SK-N-MC (cell line): ENCODE data around the gene ALKBH5.

Experiments used
- DNase-seq: peaks from one replicate; pipeline ENCODE4 v3.0.0-alpha.2; 2011; ENCODE audit warnings: low read depth, low spot score
- H3K27ac ChIP-seq: fragments of 200-600 bp; sonication (generic); 2 replicates; pipeline ENCODE4 v1.5.1; 2016; ENCODE audit warnings: mixed run types
- H3K36me3 ChIP-seq: fragments of 200-600 bp; sonication (generic); 2 replicates; pipeline ENCODE4 v1.6.1; 2017; ENCODE audit warnings: antibody characterized with exemption, low read length, mixed read lengths; ENCODE audit not compliant: insufficient read depth
- H3K4me3 ChIP-seq: fragments of 200-600 bp; sonication (generic); 2 replicates; pipeline ENCODE4 v1.5.1; 2016
- H3K9ac ChIP-seq: fragments of 200-600 bp; sonication (generic); 2 replicates; pipeline ENCODE4 v1.8.0; 2017; ENCODE audit warnings: mixed run types, mixed read lengths; ENCODE audit not compliant: insufficient read length
- H3K9me3 ChIP-seq: fragments of 200-600 bp; sonication (generic); 2 replicates; pipeline ENCODE4 v1.6.1; 2017; ENCODE audit warnings: low read depth, mild to moderate bottlenecking, antibody characterized with exemption, low read length, moderate library complexity, mixed read lengths
- EZH2 ChIP-seq: fragments of 200-600 bp; sonication (generic); IDR thresholded peaks from one replicate; pipeline ENCODE4 v1.6.1; 2017; ENCODE audit warnings: antibody characterized with exemption
- FOXP2 ChIP-seq: optimal IDR thresholded peaks from 2 replicates; pipeline ENCODE3; 2011; ENCODE audit warnings: mild to moderate bottlenecking, moderate library complexity; ENCODE audit not compliant: insufficient read depth; ENCODE audit errors: extremely low read length, control extremely low read depth
- POLR2AphosphoS5 ChIP-seq: IDR thresholded peaks from 2 replicates; pipeline ENCODE4 v1.6.1; 2012; ENCODE audit warnings: mild to moderate bottlenecking, low read depth, low read length, borderline replicate concordance

ALKBH5 gene

DNA sequence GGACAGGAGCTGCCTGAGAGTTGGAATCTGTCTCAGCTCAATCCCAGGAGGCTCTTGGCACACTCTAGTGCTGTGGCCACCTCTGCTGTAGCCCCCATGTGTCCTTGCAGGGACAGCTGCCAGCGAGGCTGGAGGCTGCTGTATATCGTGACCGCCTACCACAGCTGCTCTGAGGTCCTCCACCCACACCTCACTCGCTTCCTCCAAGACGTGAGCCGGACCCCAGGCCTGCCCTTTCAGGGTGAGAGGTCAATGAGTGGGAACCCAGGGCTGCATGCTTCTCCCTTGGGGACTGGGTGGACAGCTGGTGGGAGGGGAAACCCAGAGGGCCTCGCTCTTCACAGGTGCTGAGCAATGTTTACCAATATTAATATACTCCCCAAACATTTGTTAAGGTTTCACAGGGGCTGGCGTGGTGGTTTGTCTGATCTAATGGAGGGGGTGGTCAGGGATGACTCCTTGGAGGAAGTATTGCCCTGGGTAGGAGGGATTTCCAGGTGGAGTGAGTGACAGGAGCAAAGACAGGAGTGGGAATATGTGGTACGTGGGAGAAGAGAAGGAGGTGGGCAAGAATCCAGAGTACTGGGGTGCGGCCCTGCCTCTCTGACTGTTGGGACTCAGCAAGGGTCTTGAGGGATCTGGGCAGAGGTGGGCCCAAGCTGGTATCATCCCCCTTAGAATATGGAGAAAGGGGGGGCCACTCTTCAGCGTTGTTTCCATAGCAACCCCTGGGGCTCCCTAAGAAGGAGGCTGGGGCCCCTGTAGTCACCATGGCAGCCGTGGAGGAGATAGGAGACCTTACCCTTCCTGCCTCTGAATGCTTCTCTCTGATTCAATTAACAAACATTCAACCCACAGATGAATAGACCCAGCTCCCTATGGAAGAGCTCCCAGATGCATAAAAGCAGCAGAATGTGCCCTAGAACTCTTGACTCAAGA lies 22.2 kb upstream of the ALKBH5 start:
- TF ChIP-seq FOXP2: no peak
- TF ChIP-seq POLR2AphosphoS5: no peak
- H3K4me3 ChIP-seq: no peak overlapping the region
- no peaks in the 10 kb centered on the region for H3K36me3 ChIP-seq
- H3K9me3 ChIP-seq: no peaks in the 10 kb centered on the region
- no peak overlapping the region for H3K9ac ChIP-seq
- no peak for DNase-seq
- no peak overlapping the region for H3K27ac ChIP-seq

DNA sequence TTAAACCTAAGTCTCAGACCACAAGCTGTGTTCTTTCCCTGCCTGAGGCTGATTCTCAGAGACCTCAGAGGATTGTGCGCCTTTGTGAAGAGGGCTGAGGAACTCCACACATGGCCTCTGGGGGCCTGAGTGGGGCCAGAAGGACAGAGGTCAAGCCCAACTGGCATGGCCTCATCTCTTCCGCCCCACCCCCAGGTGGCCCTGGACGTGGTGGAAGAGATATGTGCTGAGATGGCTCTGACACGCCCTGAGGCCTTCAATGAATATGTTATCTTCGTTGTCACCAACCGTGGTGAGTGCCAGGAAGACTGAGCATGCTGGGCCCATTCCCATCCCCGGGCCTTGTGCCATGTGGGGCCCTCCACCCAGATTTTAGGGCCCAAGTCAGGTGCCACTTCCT lies 20.1 kb upstream of the ALKBH5 start:
- TF ChIP-seq FOXP2: no peak
- no peak for TF ChIP-seq EZH2
- no peak for TF ChIP-seq POLR2AphosphoS5
- Histone ChIP-seq H3K27ac (no peak overlapping the region), H3K9me3 (no peaks in the 10 kb centered on the region), H3K36me3 (no peaks in the 10 kb centered on the region), H3K4me3 (no peak overlapping the region), H3K9ac (no peak overlapping the region)
- no peak for DNase-seq

DNA sequence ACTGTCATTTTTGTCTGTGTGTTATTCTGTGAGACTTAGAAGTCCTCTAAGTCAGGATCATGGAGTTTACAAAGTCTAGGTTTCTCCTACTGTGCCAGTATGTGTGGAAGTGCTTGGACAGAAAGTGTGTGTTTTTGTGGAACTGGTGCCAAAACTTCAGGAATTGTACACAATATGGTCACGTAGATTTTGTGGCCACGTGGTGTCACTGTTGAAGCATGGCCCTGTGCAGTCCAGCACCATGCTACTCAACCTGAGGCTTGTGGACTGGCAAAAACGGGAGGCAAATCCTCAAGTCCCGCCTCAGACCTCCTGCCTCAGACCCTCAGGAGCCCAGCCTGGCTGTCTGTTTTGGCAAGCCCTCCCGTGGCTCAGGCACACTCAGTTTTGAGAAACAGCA lies 16.7 kb upstream of the ALKBH5 start:
- no peak overlapping the region for H3K27ac ChIP-seq
- no peak overlapping the region for H3K4me3 ChIP-seq
- no peaks in the 10 kb centered on the region for H3K9me3 ChIP-seq
- H3K36me3 ChIP-seq: no peaks in the 10 kb centered on the region
- TF ChIP-seq FOXP2 (no peak), POLR2AphosphoS5 (no peak), EZH2 (no peak)
- DNase-seq: no peak
- H3K9ac ChIP-seq: no peak overlapping the region

DNA sequence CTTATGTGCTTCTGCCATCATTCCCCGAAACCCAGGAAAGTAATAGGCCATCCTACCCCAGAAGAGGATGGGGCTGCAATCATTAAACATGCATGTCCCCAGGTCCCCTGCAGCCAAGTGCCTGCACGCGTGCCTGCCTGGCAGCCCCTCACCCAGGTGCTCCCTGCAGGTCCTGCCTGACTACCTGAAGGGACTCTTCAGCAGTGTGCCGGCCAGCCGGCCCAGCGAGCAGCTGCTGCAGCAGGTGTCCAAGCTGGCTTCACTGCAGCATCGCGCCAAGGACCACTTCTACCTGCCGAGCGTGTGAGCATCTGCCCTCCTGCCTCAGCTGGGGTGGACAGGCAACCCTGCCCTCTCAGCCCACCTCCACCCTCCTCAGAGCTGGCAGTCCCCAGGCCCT lies 16.2 kb upstream of the ALKBH5 start:
- H3K27ac ChIP-seq: no peak overlapping the region
- no peak overlapping the region for H3K9ac ChIP-seq
- TF ChIP-seq POLR2AphosphoS5: no peak
- no peak for TF ChIP-seq FOXP2
- no peak for TF ChIP-seq EZH2
- DNase-seq: no peak
- no peaks in the 10 kb centered on the region for H3K9me3 ChIP-seq
- H3K36me3 ChIP-seq: no peaks in the 10 kb centered on the region
- no peak overlapping the region for H3K4me3 ChIP-seq

DNA sequence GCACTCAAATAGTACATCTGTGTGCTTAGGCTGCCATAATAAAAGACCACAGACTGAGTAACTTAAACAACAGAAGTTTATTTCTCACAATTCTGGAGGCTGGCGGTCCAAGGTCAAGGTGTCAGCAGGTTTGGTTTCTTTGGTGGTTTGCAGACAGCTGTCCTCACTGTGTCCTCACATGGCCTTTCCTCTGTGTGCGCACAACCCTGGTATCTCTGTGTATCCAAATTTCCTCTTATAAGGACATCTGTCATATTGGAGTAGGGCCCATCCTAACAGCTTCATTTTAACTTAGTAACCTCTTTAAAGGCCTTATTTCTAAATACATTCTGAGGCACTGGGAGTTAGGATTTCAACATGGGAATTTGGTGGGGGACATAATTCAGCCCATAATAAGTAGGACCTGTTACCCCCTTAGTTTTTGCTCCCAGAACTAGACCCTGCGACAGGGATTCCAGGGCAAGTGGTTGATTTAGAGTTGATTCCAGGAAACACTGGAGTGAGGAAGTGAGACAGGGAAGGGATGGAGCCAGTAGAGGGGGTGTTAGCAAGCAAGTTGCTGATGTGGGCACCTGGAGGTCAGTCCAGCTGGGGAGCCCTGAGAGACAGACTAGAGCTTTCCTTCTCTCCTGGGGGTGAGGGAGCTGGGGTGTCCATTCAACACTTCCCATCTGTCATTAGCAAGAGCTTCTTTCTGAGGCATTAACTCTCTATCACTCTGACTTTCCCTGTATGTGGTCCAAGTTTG lies 10.9 kb upstream of the ALKBH5 start:
- Histone ChIP-seq H3K9me3 (no peaks in the 10 kb centered on the region), H3K4me3 (no peak overlapping the region), H3K27ac (no peak overlapping the region), H3K36me3 (no peaks in the 10 kb centered on the region), H3K9ac (no peak overlapping the region)
- TF ChIP-seq POLR2AphosphoS5 (no peak), EZH2 (no peak), FOXP2 (no peak)
- no peak for DNase-seq

DNA sequence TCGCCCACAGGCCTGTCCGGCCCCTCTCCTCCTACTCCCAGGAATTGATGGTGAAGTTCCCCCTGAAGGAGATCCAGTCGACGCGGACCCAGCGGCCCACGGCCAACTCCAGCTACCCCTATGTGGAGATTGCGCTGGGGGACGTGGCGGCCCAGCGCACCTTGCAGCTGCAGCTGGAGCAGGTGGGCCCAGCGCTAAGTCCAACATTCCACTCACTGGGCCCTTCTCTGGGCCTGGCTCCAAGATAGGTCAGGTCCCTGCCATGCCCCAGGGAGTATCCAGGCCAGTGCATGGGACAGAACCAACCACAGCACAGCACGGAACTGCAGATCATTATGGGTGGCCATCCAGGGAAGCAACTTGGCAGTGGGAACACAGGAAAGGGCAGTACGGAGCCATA lies 9.9 kb upstream of the ALKBH5 start:
- Histone ChIP-seq H3K9ac (no peak overlapping the region), H3K9me3 (no peaks in the 10 kb centered on the region), H3K36me3 (no peaks in the 10 kb centered on the region), H3K27ac (no peak overlapping the region), H3K4me3 (no peak overlapping the region)
- no peak for TF ChIP-seq POLR2AphosphoS5
- no peak for TF ChIP-seq FOXP2
- TF ChIP-seq EZH2: no peak
- no peak for DNase-seq

DNA sequence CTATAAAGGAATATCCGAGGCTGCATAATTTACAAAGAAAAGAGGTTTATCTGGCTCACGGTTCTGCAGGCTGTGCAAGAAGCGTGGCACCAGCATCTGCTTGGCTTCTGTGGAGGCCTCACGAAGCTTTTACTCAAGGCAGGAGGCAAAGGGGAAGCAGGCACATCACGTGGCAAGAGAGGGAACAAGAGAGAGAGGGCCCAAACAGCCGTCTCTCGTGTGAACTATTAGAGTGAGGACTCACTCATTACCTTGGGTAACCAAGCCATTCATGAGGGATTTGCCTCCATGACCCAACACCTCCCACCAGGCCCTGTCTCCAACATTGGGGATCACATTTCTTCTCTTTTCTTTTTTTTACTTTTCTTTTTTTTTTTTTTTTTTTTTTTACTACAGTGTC lies 7.5 kb upstream of the ALKBH5 start:
- H3K9me3 ChIP-seq: no peaks in the 10 kb centered on the region
- H3K27ac ChIP-seq: no peak overlapping the region
- no peak overlapping the region for H3K9ac ChIP-seq
- no peak for DNase-seq
- no peak overlapping the region for H3K4me3 ChIP-seq
- H3K36me3 ChIP-seq: no peaks in the 10 kb centered on the region
- TF ChIP-seq FOXP2 (no peak), EZH2 (no peak), POLR2AphosphoS5 (no peak)

DNA sequence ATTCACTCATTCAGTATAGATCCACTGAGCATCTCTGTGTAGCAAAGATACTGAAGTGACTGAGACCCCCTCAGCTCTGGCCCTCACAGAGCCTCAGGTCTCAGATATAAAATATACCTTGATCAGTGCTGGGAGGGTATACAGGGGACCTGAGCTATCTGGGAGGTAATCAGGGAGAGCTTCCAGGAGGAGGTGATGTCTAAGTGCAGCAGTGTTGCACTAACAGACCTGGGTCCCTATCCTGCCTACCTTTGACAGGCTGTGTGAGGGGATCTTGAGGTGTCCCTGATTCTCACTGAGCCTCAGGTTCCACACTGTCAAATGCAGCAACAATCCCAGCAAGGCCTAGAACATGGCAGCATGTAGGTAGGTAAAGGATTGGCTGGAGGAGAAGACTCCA lies 6.5 kb upstream of the ALKBH5 start:
- H3K4me3 ChIP-seq: no peak overlapping the region
- no peaks in the 10 kb centered on the region for H3K9me3 ChIP-seq
- no peak for DNase-seq
- no peak for TF ChIP-seq EZH2
- TF ChIP-seq FOXP2: no peak
- no peak for TF ChIP-seq POLR2AphosphoS5
- H3K9ac ChIP-seq: no peak overlapping the region
- no peaks in the 10 kb centered on the region for H3K36me3 ChIP-seq
- no peak overlapping the region for H3K27ac ChIP-seq
